Fibroblast of skin of left quadriceps (primary cell): ENCODE data around the gene YPEL2.

Experiments
- DNase-seq, 2 experiments: peaks; one replicate each; pipeline ENCODE4 v3.0.0-alpha.2; 2013; ENCODE audit warnings: low read depth in 2 of 2

Gene YPEL2

GRCh38 chr17:59357219-59357697 is 25.8 kb downstream of the YPEL2 start:
- no peak for DNase-seq

- DNase-seq, result no peak
These were observed 26.5 kb downstream of the YPEL2 start for GRCh38 chr17:59357929-59358328.

GRCh38 chr17:59361386-59361785 is 29.9 kb downstream of the YPEL2 start:
- DNase-seq, result peak; percentile 86 to 89

- peak; percentile 82 to 84 for DNase-seq
These were observed 30.7 kb downstream of the YPEL2 start for GRCh38 chr17:59361916-59362810.

- no peak for DNase-seq
These were observed 31.4 kb downstream of the YPEL2 start for GRCh38 chr17:59362811-59363205.

- no peak for DNase-seq
These were observed 34.0 kb downstream of the YPEL2 start for GRCh38 chr17:59365383-59365981.

GRCh38 chr17:59366040-59366757 is 34.7 kb downstream of the YPEL2 start:
- no peak for DNase-seq

- no peak for DNase-seq
These were observed 35.6 kb downstream of the YPEL2 start for GRCh38 chr17:59366773-59367656.

- no peak for DNase-seq
These were observed 36.2 kb downstream of the YPEL2 start for GRCh38 chr17:59367657-59368045.

GRCh38 chr17:59368218-59368857 is 36.9 kb downstream of the YPEL2 start:
- DNase-seq, result no peak

- DNase-seq, result peak in 1 of 2 experiments; percentile 48
These were observed 37.8 kb downstream of the YPEL2 start for GRCh38 chr17:59369031-59369975.

GRCh38 chr17:59370593-59371299 is 39.3 kb downstream of the YPEL2 start:
- DNase-seq, result no peak

- no peak for DNase-seq
These were observed 40.1 kb downstream of the YPEL2 start for GRCh38 chr17:59371416-59372100.

GRCh38 chr17:59372138-59372751 is 40.8 kb downstream of the YPEL2 start:
- no peak for DNase-seq

- DNase-seq, result peak; percentile 74 to 76
These were observed 42.5 kb downstream of the YPEL2 start for GRCh38 chr17:59373882-59374495.

- no peak for DNase-seq
These were observed 43.2 kb downstream of the YPEL2 start for GRCh38 chr17:59374612-59375011.

GRCh38 chr17:59375857-59376256 is 44.4 kb downstream of the YPEL2 start:
- no peak for DNase-seq

GRCh38 chr17:59376506-59376905 is 45.1 kb downstream of the YPEL2 start:
- no peak for DNase-seq
